ENCODE data around the gene GPATCH2.

- TF ChIP-seq, protein P1, sequence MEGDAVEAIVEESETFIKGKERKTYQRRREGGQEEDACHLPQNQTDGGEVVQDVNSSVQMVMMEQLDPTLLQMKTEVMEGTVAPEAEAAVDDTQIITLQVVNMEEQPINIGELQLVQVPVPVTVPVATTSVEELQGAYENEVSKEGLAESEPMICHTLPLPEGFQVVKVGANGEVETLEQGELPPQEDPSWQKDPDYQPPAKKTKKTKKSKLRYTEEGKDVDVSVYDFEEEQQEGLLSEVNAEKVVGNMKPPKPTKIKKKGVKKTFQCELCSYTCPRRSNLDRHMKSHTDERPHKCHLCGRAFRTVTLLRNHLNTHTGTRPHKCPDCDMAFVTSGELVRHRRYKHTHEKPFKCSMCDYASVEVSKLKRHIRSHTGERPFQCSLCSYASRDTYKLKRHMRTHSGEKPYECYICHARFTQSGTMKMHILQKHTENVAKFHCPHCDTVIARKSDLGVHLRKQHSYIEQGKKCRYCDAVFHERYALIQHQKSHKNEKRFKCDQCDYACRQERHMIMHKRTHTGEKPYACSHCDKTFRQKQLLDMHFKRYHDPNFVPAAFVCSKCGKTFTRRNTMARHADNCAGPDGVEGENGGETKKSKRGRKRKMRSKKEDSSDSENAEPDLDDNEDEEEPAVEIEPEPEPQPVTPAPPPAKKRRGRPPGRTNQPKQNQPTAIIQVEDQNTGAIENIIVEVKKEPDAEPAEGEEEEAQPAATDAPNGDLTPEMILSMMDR (IDR thresholded peaks at IDR 0.05) = no peak
- no peak for TF ChIP-seq POLR2A (IDR thresholded peaks at IDR 0.05)
These were observed 16.9 kb upstream of the GPATCH2 start for GRCh38 chr1:217647791-217648190.

Measured in heart left ventricle (tissue), 13 donors.